Breast epithelium (tissue), 4 donors: Measurements from ENCODE around the gene PKDREJ. TPM values are rescaled to one million over a fixed set of nuclear protein-coding genes. Genes with fewer than 3 reads are reported as not detected.

ENCODE experiments used
- DNase-seq, 2 donors: peaks; one replicate each; pipeline ENCODE4 v3.0.0-alpha.2; 2019; ENCODE audit warnings: low spot score in 2 of 2
- H3K27ac ChIP-seq, 2 donors: fragments of 200-600 bp; sonication (generic) in 1 of 2; one replicate each; pipeline ENCODE4 v1.5.1; 2016 to 2019; ENCODE audit warnings: mild to moderate bottlenecking in 1 of 2
- H3K27me3 ChIP-seq, 2 donors: fragments of 200-600 bp; sonication (generic) in 1 of 2; one replicate each; pipeline versions ENCODE4 v1.5.1 to v1.6.0; 2017 to 2019; ENCODE audit warnings: control low read depth in 1 of 2, mild to moderate bottlenecking in 1 of 2
- H3K36me3 ChIP-seq: fragments of 200-600 bp; one replicate; pipeline ENCODE4 v1.5.1; 2019
- H3K4me1 ChIP-seq, 2 donors: fragments of 200-600 bp; sonication (generic); one replicate each; pipeline ENCODE4 v1.5.1; 2016 to 2019; ENCODE audit warnings: control low read depth in 1 of 2
- H3K4me3 ChIP-seq, 3 donors: fragments of 200-600 bp; sonication (generic); 1 replicate in 2 of 3; 2 replicates in 1 of 3; pipeline ENCODE4 v1.5.1; 2016 to 2019; ENCODE audit warnings: mild to moderate bottlenecking in 3 of 3, moderate library complexity in 2 of 3
- H3K9me3 ChIP-seq, 2 donors: fragments of 200-600 bp; sonication (generic) in 1 of 2; one replicate each; pipeline ENCODE4 v1.5.1; 2016 to 2019; ENCODE audit warnings: control low read depth in 1 of 2
- POLR2A ChIP-seq: fragments of 450-650 bp; IDR thresholded peaks from one replicate; pipeline ENCODE4 v1.6.1; 2016; ENCODE audit warnings: antibody characterized with exemption, mild to moderate bottlenecking, moderate library complexity
- POLR2AphosphoS5 ChIP-seq, 3 donors: sonication (generic); formaldehyde crosslinking; IDR thresholded peaks; one replicate each; pipeline ENCODE4 v1.6.1; 2017; ENCODE audit warnings: antibody characterized with exemption in 3 of 3
- intact Hi-C: fragments of 100-400 bp; cut with DNase I; formaldehyde crosslinking; loops from one replicate; pipeline ENCODE4 v1.15.1; 2023; ENCODE audit warnings: low total_unique reads
- total RNA-seq, 3 donors: library from RNA; depleted of rRNA; stranded (reverse); fragments of >200 nt; gene quantifications; one replicate each; pipeline ENCODE4 v1.1.0, GENCODE V29; 2016
- TF ChIP-seq, protein P1 (sequence below), 3 donors: fragments of 450-650 bp; IDR thresholded peaks; one replicate each; pipeline ENCODE4 v1.5.1; 2016 to 2017; ENCODE audit warnings: antibody characterized with exemption in 3 of 3, mild to moderate bottlenecking in 3 of 3, moderate library complexity in 3 of 3

PKDREJ gene
- total RNA-seq, 3 donors from 2014 or later: 0.16 TPM; not detected in 2

DNA sequence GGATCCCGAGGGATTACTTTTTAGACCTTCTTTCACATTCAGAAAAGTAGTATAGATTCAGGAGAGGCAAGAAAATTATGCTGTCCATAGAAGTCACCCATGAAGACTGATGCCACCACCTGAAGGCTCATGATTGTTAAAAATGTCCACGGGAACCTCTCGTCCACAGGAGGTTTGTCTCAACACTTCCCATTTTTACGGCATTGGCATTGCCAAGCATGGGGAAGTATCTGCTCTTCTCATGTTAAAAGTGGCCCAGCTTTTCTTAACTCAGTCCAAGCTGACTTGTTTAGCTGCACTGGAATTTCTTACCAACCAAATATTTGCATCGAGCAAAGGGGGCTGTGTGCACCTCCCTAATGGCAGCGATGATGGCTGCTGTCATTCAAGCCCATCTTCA lies 22.6 kb downstream of the PKDREJ start:
- DNase-seq: no peak
- H3K36me3 ChIP-seq: no peaks in the 10 kb centered on the region
- intact Hi-C loops: no loop called here
- H3K27me3 ChIP-seq: no peaks in the 10 kb centered on the region
- TF ChIP-seq, protein P1, sequence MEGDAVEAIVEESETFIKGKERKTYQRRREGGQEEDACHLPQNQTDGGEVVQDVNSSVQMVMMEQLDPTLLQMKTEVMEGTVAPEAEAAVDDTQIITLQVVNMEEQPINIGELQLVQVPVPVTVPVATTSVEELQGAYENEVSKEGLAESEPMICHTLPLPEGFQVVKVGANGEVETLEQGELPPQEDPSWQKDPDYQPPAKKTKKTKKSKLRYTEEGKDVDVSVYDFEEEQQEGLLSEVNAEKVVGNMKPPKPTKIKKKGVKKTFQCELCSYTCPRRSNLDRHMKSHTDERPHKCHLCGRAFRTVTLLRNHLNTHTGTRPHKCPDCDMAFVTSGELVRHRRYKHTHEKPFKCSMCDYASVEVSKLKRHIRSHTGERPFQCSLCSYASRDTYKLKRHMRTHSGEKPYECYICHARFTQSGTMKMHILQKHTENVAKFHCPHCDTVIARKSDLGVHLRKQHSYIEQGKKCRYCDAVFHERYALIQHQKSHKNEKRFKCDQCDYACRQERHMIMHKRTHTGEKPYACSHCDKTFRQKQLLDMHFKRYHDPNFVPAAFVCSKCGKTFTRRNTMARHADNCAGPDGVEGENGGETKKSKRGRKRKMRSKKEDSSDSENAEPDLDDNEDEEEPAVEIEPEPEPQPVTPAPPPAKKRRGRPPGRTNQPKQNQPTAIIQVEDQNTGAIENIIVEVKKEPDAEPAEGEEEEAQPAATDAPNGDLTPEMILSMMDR (IDR thresholded peaks at IDR 0.05): no peak
- TF ChIP-seq POLR2A (no peak), POLR2AphosphoS5 (IDR thresholded peaks at IDR 0.05) (no peak)
- H3K9me3 ChIP-seq: no peaks in the 10 kb centered on the region
- no peak overlapping the region for H3K4me3 ChIP-seq
- no peak overlapping the region for H3K27ac ChIP-seq
- H3K4me1 ChIP-seq: no peaks in the 10 kb centered on the region

DNA sequence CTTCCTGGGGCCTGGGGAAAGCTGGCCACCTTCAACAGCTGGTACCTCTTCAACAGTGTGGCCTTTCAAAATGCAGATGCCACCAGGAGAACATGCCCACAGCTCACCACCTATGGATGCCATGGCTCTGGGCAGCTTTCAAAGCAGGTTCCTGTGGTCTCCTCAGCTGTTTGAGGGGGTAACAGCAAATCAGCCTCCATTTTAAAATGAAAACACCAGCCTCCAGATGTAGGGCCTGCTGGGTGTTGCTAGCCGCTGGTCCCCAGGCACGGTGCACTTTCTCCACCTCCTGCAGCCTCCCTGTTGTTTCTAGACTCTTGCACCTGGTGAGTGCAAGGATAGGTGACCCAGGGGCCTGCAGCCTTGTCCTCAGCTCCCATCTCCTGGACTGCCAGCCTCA lies 23.1 kb downstream of the PKDREJ start:
- no peak overlapping the region for H3K4me3 ChIP-seq

DNA sequence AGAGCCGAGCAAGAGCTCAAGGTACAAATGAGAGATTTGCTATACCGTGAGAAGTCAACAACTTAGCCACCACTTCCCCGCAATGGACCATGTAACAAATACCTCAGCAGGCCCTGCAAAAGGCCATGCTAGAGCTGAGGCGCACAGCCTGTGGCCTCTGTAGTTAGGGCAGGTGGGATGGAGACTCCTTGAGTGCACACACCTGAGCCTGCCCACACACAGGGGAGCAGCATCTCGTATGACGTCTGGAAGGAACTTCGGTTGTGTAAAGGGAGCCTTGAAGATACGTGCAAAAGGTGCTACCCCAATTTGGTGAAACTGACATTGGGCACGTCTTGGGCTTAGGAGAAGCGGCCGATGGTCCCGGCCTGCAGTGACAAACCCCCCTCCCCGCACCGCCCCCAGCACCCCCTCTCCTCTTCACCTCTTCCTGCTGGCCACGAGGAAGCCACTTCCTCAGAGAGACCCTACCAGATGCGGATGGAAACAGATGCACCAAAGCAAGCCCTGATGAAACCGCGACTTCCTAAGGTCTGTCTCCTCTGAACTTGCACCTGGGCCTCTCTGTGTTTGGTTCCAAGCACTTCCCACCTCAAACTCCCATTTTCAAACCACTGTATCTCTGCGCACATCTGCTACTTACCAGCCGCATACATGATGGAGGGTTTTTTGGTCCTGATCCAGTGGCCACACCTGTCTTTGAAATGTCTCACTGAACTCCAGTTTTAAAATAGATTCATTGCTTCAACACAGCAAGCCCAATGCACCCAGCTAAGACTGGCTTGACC lies 23.7 kb downstream of the PKDREJ start:
- intact Hi-C loops: no loop called here
- no peak for DNase-seq
- H3K36me3 ChIP-seq: no peaks in the 10 kb centered on the region
- no peaks in the 10 kb centered on the region for H3K4me1 ChIP-seq
- H3K27ac ChIP-seq: no peak overlapping the region
- no peak overlapping the region for H3K4me3 ChIP-seq
- no peaks in the 10 kb centered on the region for H3K9me3 ChIP-seq
- no peaks in the 10 kb centered on the region for H3K27me3 ChIP-seq
- TF ChIP-seq, protein P1 (IDR thresholded peaks at IDR 0.05): no peak
- TF ChIP-seq POLR2AphosphoS5 (IDR thresholded peaks at IDR 0.05): no peak
- no peak for TF ChIP-seq POLR2A

More for the DNA sequence above, 23.1 kb downstream of the PKDREJ start:
- no peaks in the 10 kb centered on the region for H3K36me3 ChIP-seq
- H3K27me3 ChIP-seq: no peaks in the 10 kb centered on the region
- H3K4me1 ChIP-seq: no peaks in the 10 kb centered on the region
- no peak for DNase-seq
- H3K9me3 ChIP-seq: no peaks in the 10 kb centered on the region
- TF ChIP-seq POLR2AphosphoS5 (IDR thresholded peaks at IDR 0.05): no peak
- TF ChIP-seq, protein P1 (IDR thresholded peaks at IDR 0.05): no peak
- TF ChIP-seq POLR2A: no peak
- H3K27ac ChIP-seq: no peak overlapping the region
- intact Hi-C loops: no loop called here

DNA sequence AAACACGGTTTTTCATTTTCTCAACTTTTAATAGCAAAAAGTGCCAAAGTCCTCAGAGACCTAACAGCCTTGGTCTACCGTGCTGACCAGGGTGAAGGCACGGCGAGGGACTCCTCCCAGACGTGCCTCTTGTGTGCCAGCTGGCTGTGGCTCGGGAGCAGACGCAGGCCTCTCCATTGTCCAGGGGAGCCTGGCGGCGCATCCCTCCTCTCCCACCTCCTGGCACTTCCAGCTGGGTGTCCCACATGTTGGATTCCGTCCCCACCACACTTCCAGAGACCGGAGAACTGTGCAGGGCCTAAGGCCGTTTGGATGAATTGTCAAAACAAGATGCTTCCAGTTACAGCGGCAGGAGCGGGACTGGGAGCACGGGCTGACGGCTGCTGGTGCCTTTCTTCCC lies 24.6 kb downstream of the PKDREJ start:
- intact Hi-C loops: no loop called here
- no peaks in the 10 kb centered on the region for H3K36me3 ChIP-seq
- TF ChIP-seq POLR2A: no peak
- TF ChIP-seq, protein P1 (IDR thresholded peaks at IDR 0.05): no peak
- no peak for TF ChIP-seq POLR2AphosphoS5 (IDR thresholded peaks at IDR 0.05)
- H3K4me3 ChIP-seq: no peak overlapping the region
- H3K9me3 ChIP-seq: no peaks in the 10 kb centered on the region
- no peaks in the 10 kb centered on the region for H3K4me1 ChIP-seq
- H3K27ac ChIP-seq: no peak overlapping the region
- no peaks in the 10 kb centered on the region for H3K27me3 ChIP-seq
- DNase-seq: no peak

DNA sequence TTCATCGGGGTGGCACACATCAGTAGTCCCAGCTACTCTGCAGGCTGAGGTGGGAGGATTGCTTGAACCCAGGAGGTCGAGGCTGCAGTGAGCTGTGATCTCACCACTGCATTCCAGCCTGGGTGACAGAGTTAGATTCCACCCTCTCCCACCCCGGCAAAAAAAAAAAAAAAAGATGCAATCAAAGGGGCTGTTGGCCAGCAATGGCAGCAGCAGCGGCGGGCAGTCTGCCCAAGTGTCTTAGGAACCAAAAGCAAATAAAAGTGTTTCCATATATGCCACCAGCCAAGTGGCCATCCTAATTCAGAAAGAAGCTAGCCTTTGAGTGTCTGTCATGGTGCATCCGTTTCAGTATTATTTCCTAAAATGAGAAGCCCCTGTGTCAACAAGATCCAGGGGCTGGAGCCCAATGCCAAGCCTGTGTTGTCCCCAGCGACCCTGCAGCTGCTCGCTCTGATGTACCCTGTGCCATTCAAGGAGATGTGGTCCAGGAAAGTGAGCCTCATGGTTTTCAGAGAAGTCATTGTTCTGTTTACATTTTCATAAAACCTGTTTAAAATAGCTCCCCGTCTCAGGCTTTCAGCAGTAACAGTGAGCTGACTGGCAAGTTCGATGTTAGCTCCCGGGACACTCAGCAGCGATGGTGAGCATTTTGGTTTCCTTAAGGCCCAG lies 25.6 kb downstream of the PKDREJ start:
- intact Hi-C loops: no loop called here
- Histone ChIP-seq H3K4me3 (no peak overlapping the region), H3K9me3 (no peaks in the 10 kb centered on the region), H3K36me3 (no peaks in the 10 kb centered on the region), H3K4me1 (no peaks in the 10 kb centered on the region), H3K27ac (no peak overlapping the region), H3K27me3 (no peaks in the 10 kb centered on the region)
- no peak for DNase-seq
- TF ChIP-seq POLR2AphosphoS5 (IDR thresholded peaks at IDR 0.05): no peak
- TF ChIP-seq POLR2A: no peak
